Measurements from ENCODE around the gene PPIL4. TPM values are rescaled to one million over a fixed set of nuclear protein-coding genes. Genes with fewer than 3 reads are reported as not detected.
A peak's percentile ranks its signal among the peaks of the same experiment; 100 is the strongest.

Gene PPIL4
- total and polyA plus RNA-seq, 2 of the 13 experiments (the other 11 are each of a cell fraction or from before 2014, with no cell fraction given): 5.5 to 46.0 TPM

GRCh38 chr6:149488815-149489214, 57.0 kb downstream of the PPIL4 start:
- Histone ChIP-seq H3K27me3 (ENCODE audit: control insufficient read depth in 1 of 2, insufficient read depth in 2 of 2, low read length in 2 of 2) (no peaks in the 10 kb centered on the region), H3K36me3 (replicated peaks in 1 of 2; ENCODE audit: control insufficient read depth in 1 of 2, insufficient read depth in 2 of 2, low read length in 2 of 2) (no peaks in the 10 kb centered on the region), H3K9ac (ENCODE audit: insufficient read depth, low read depth, low read length) (no peak overlapping the region), H3K9me3 (ENCODE audit: low read length) (no peaks in the 10 kb centered on the region), H3K27ac (ENCODE audit: extremely low read length, insufficient read depth, low read length) (no peak overlapping the region), H3K4me3 (replicated peaks in 1 of 3; ENCODE audit: insufficient read depth in 1 of 3, low read depth in 2 of 3, low read length in 3 of 3) (no peak overlapping the region), H2AFZ (ENCODE audit: low read length) (no peak overlapping the region), H3K79me2 (ENCODE audit: insufficient read depth, low read length) (no peaks in the 10 kb centered on the region), H3K4me1 (ENCODE audit: insufficient read depth, low read length) (peaks cover 41% of the 10 kb centered on the region), H4K20me1 (ENCODE audit: insufficient read depth, low read length) (no peaks in the 10 kb centered on the region), H3K4me2 (ENCODE audit: low read depth, low read length) (no peak overlapping the region)
- no TSS peak for BruUV-seq (replicated peaks)
- 67% methylated on average over 3 of the region's 3 CpGs for WGBS (ENCODE audit: low lambda C conversion rate)
- DNase-seq (ENCODE audit: low spot score) (no peak), ATAC-seq (no peak), FAIRE-seq (no peak)
- no peak for TF ChIP-seq SAFB2 (CRISPR knock-in tag; IDR thresholded peaks at IDR 0.05; ENCODE audit: borderline replicate concordance, low read depth)
- ChIA-PET POLR2A (interaction anchor here (1.4 kb wide), 1 partner anchor 56 kb away, joined by 3 read pairs; the partner anchor contains the start of gene PPIL4), CTCF (ENCODE audit: low intra/inter-chr PET ratio, low total read pairs) (no interaction called here)
- intact Hi-C loops (cut with micrococcal nuclease; ENCODE audit: unreplicated experiment): no loop called here
- in situ Hi-C loops (cut with HindIII; ENCODE audit: extremely low pct_ligation_motif_present, low pct_unique_long_range_greater_than_20kb): no loop called here

DNA sequence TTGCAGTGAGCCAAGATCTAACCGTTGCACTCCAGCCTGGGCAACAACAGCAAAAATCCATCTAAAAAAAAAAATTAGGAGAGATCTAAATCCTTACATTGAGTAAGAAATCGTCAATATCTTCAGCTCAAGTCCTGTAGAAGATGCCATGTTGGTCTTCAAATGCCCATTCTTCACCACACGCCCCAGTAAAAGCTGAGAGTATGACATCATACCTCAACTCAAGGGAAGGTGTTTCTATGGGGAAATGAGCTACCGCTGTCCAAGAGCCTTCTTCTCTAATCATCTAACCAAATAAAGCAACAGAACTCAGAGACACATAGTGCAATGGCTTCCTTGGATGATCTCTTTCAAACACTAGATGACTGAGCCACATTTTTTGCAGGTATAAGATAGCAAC, 58.5 kb downstream of the PPIL4 start:
- DNase-seq (ENCODE audit: low spot score): no peak
- no peak overlapping the region for H3K4me3 ChIP-seq (replicated peaks in 1 of 3; ENCODE audit: insufficient read depth in 1 of 3, low read depth in 2 of 3, low read length in 3 of 3)
- ChIA-PET POLR2A (no interaction called here), CTCF (ENCODE audit: low intra/inter-chr PET ratio, low total read pairs) (no interaction called here)
- H3K4me2 ChIP-seq (ENCODE audit: low read depth, low read length): no peak overlapping the region
- FAIRE-seq: no peak
- intact Hi-C loops (cut with micrococcal nuclease; ENCODE audit: unreplicated experiment): no loop called here
- no peaks in the 10 kb centered on the region for H3K9me3 ChIP-seq (ENCODE audit: low read length)
- H3K36me3 ChIP-seq (replicated peaks in 1 of 2; ENCODE audit: control insufficient read depth in 1 of 2, insufficient read depth in 2 of 2, low read length in 2 of 2): no peaks in the 10 kb centered on the region
- 93% methylated on average over 4 of the region's 4 CpGs for WGBS (ENCODE audit: low lambda C conversion rate)
- no peaks in the 10 kb centered on the region for H4K20me1 ChIP-seq (ENCODE audit: insufficient read depth, low read length)
- no peaks in the 10 kb centered on the region for H3K79me2 ChIP-seq (ENCODE audit: insufficient read depth, low read length)
- TF ChIP-seq NR2F6 (IDR thresholded peaks at IDR 0.05) (no peak), NR2F6 (CRISPR knock-in tag; IDR thresholded peaks at IDR 0.05) (no peak), ATF7 (IDR thresholded peaks at IDR 0.05) (peak; percentile 85), ATF7 (CRISPR knock-in tag; IDR thresholded peaks at IDR 0.05) (no peak), GZF1 (CRISPR knock-in tag; IDR thresholded peaks at IDR 0.05) (no peak), CREB1 (IDR thresholded peaks at IDR 0.05) (0 out of 2 replicates have a peak, but pooled peaks have one; percentile 8), CREB1 (CRISPR knock-in tag; IDR thresholded peaks at IDR 0.05) (no peak)
- no peaks in the 10 kb centered on the region for H3K27me3 ChIP-seq (ENCODE audit: control insufficient read depth in 1 of 2, insufficient read depth in 2 of 2, low read length in 2 of 2)
- no TSS peak for BruUV-seq (replicated peaks)
- no peak overlapping the region for H2AFZ ChIP-seq (ENCODE audit: low read length)
- ATAC-seq: no peak
- in situ Hi-C loops (cut with HindIII; ENCODE audit: extremely low pct_ligation_motif_present, low pct_unique_long_range_greater_than_20kb): no loop called here
- no peak overlapping the region for H3K27ac ChIP-seq (ENCODE audit: extremely low read length, insufficient read depth, low read length)
- peaks cover 46% of the 10 kb centered on the region for H3K4me1 ChIP-seq (ENCODE audit: insufficient read depth, low read length)
- no peak overlapping the region for H3K9ac ChIP-seq (ENCODE audit: insufficient read depth, low read depth, low read length)
